ENCODE measurements around the gene IQSEC1.

IQSEC1 gene

GRCh38 chr3:13018043-13018451, 55.2 kb downstream of the IQSEC1 start:
- no peak overlapping the region for H3K4me3 ChIP-seq (ENCODE audit: control insufficient read depth in 1 of 7, extremely low read depth in 1 of 7, insufficient read depth in 4 of 7, low read depth in 2 of 7, low read length in 6 of 7)
- H3K36me3 ChIP-seq (ENCODE audit: control insufficient read depth in 4 of 4, insufficient read depth in 4 of 4, low read length in 3 of 4) = no peaks in the 10 kb centered on the region
- no peaks in the 10 kb centered on the region for H3K27me3 ChIP-seq (replicated peaks in 2 of 5; ENCODE audit: control insufficient read depth in 4 of 5, insufficient read depth in 5 of 5, low read length in 4 of 5)
- no peak for DNase-seq
- ChIA-PET POLR2A (no interaction called here), CTCF (interaction anchor here (0.8 to 2.8 kb wide), 5 partner anchors 10 to 74 kb away, joined by 3 to 8 read pairs (median 3); no protein-coding TSS in a partner anchor)
- 83% methylated on average over 7 of the region's 8 CpGs for WGBS (ENCODE audit: insufficient coverage)
- no peak overlapping the region for H3K27ac ChIP-seq (ENCODE audit: insufficient read depth in 1 of 2, low read depth in 1 of 2, low read length in 2 of 2, poor library complexity in 1 of 2, severe bottlenecking in 2 of 2)
- H3K9me3 ChIP-seq (ENCODE audit: control extremely low read depth in 1 of 5, control insufficient read depth in 4 of 5, insufficient read depth in 2 of 5, low read depth in 1 of 5, low read length in 4 of 5) = no peaks in the 10 kb centered on the region
- H3K4me1 ChIP-seq (ENCODE audit: control extremely low read depth in 1 of 4, control insufficient read depth in 4 of 4, insufficient read depth in 4 of 4, low read length in 3 of 4) = peaks cover 11 to 73% (median 56%) of the 10 kb centered on the region in 4 experiments

GRCh38 chr3:13017361-13018042, 55.7 kb downstream of the IQSEC1 start:
- H3K4me1 ChIP-seq (ENCODE audit: control extremely low read depth in 1 of 4, control insufficient read depth in 4 of 4, insufficient read depth in 4 of 4, low read length in 3 of 4) = peaks cover 12 to 78% (median 60%) of the 10 kb centered on the region in 4 experiments
- CTCF ChIA-PET = interaction anchor here (0.8 to 2.8 kb wide), 4 partner anchors 10 to 22 kb away, joined by 3 to 8 read pairs (median 4); no protein-coding TSS in a partner anchor
- no peak overlapping the region for H3K4me3 ChIP-seq (ENCODE audit: control insufficient read depth in 1 of 7, extremely low read depth in 1 of 7, insufficient read depth in 4 of 7, low read depth in 2 of 7, low read length in 6 of 7)
- no peak for DNase-seq
- no peaks in the 10 kb centered on the region for H3K9me3 ChIP-seq (ENCODE audit: control extremely low read depth in 1 of 5, control insufficient read depth in 4 of 5, insufficient read depth in 2 of 5, low read depth in 1 of 5, low read length in 4 of 5)
- WGBS (ENCODE audit: insufficient coverage) = 96% methylated on average over 15 of the region's 16 CpGs
- H3K36me3 ChIP-seq (ENCODE audit: control insufficient read depth in 4 of 4, insufficient read depth in 4 of 4, low read length in 3 of 4) = no peaks in the 10 kb centered on the region
- H3K27ac ChIP-seq (ENCODE audit: insufficient read depth in 1 of 2, low read depth in 1 of 2, low read length in 2 of 2, poor library complexity in 1 of 2, severe bottlenecking in 2 of 2) = no peak overlapping the region
- H3K27me3 ChIP-seq (replicated peaks in 2 of 5; ENCODE audit: control insufficient read depth in 4 of 5, insufficient read depth in 5 of 5, low read length in 4 of 5) = no peaks in the 10 kb centered on the region
- POLR2A ChIA-PET = no interaction called here

GRCh38 chr3:13016721-13017255, 56.4 kb downstream of the IQSEC1 start:
- CTCF ChIA-PET = interaction anchor here (1.9 to 2.8 kb wide), 2 partner anchors 11 to 14 kb away, joined by 4 to 8 read pairs; no protein-coding TSS in a partner anchor
- Histone ChIP-seq H3K9me3 (ENCODE audit: control extremely low read depth in 1 of 5, control insufficient read depth in 4 of 5, insufficient read depth in 2 of 5, low read depth in 1 of 5, low read length in 4 of 5) (no peaks in the 10 kb centered on the region), H3K4me3 (ENCODE audit: control insufficient read depth in 1 of 7, extremely low read depth in 1 of 7, insufficient read depth in 4 of 7, low read depth in 2 of 7, low read length in 6 of 7) (peak overlapping the region in 5 of 7 experiments; percentile 28 to 59 (median 40)), H3K27me3 (replicated peaks in 2 of 5; ENCODE audit: control insufficient read depth in 4 of 5, insufficient read depth in 5 of 5, low read length in 4 of 5) (no peaks in the 10 kb centered on the region), H3K36me3 (ENCODE audit: control insufficient read depth in 4 of 4, insufficient read depth in 4 of 4, low read length in 3 of 4) (no peaks in the 10 kb centered on the region), H3K4me1 (ENCODE audit: control extremely low read depth in 1 of 4, control insufficient read depth in 4 of 4, insufficient read depth in 4 of 4, low read length in 3 of 4) (peaks cover 12 to 85% (median 67%) of the 10 kb centered on the region in 4 experiments), H3K27ac (ENCODE audit: insufficient read depth in 1 of 2, low read depth in 1 of 2, low read length in 2 of 2, poor library complexity in 1 of 2, severe bottlenecking in 2 of 2) (peak overlapping the region; percentile 78 to 89)
- 86% methylated on average over 9 of the region's 9 CpGs for WGBS (ENCODE audit: insufficient coverage)
- DNase-seq = no peak
- POLR2A ChIA-PET = no interaction called here

- Histone ChIP-seq H3K4me1 (ENCODE audit: control extremely low read depth in 1 of 4, control insufficient read depth in 4 of 4, insufficient read depth in 4 of 4, low read length in 3 of 4) (peaks cover 15 to 85% (median 72%) of the 10 kb centered on the region in 4 experiments), H3K27me3 (replicated peaks in 2 of 5; ENCODE audit: control insufficient read depth in 4 of 5, insufficient read depth in 5 of 5, low read length in 4 of 5) (no peaks in the 10 kb centered on the region), H3K4me3 (ENCODE audit: control insufficient read depth in 1 of 7, extremely low read depth in 1 of 7, insufficient read depth in 4 of 7, low read depth in 2 of 7, low read length in 6 of 7) (peak overlapping the region in 6 of 7 experiments; percentile 28 to 59 (median 38)), H3K36me3 (ENCODE audit: control insufficient read depth in 4 of 4, insufficient read depth in 4 of 4, low read length in 3 of 4) (no peaks in the 10 kb centered on the region), H3K9me3 (ENCODE audit: control extremely low read depth in 1 of 5, control insufficient read depth in 4 of 5, insufficient read depth in 2 of 5, low read depth in 1 of 5, low read length in 4 of 5) (no peaks in the 10 kb centered on the region), H3K27ac (ENCODE audit: insufficient read depth in 1 of 2, low read depth in 1 of 2, low read length in 2 of 2, poor library complexity in 1 of 2, severe bottlenecking in 2 of 2) (peak overlapping the region; percentile 78 to 89)
- ChIA-PET CTCF (interaction anchor here (1.2 to 2.8 kb wide), 2 partner anchors 14 to 20 kb away, joined by 3 to 8 read pairs; no protein-coding TSS in a partner anchor), POLR2A (interaction anchor here (0.9 to 1.3 kb wide), 2 partner anchors 40 to 95 kb away, joined by 3 to 4 read pairs; no protein-coding TSS in a partner anchor)
- WGBS (ENCODE audit: insufficient coverage) = 5% methylated on average over 16 of the region's 17 CpGs
- DNase-seq = peak; percentile 48 to 79 (median 72)
Measured at GRCh38 chr3:13016083-13016720, 57.0 kb downstream of the IQSEC1 start.

GRCh38 chr3:13015286-13016082, 57.7 kb downstream of the IQSEC1 start:
- CTCF ChIA-PET = interaction anchor here (0.6 to 2.1 kb wide), 5 partner anchors 10 to 27 kb away, joined by 3 to 6 read pairs (median 4); no protein-coding TSS in a partner anchor
- Histone ChIP-seq H3K27ac (ENCODE audit: insufficient read depth in 1 of 2, low read depth in 1 of 2, low read length in 2 of 2, poor library complexity in 1 of 2, severe bottlenecking in 2 of 2) (peak overlapping the region; percentile 78 to 89), H3K27me3 (replicated peaks in 2 of 5; ENCODE audit: control insufficient read depth in 4 of 5, insufficient read depth in 5 of 5, low read length in 4 of 5) (no peaks in the 10 kb centered on the region), H3K4me3 (ENCODE audit: control insufficient read depth in 1 of 7, extremely low read depth in 1 of 7, insufficient read depth in 4 of 7, low read depth in 2 of 7, low read length in 6 of 7) (peak overlapping the region in 6 of 7 experiments; percentile 6 to 59 (median 38)), H3K9me3 (ENCODE audit: control extremely low read depth in 1 of 5, control insufficient read depth in 4 of 5, insufficient read depth in 2 of 5, low read depth in 1 of 5, low read length in 4 of 5) (no peaks in the 10 kb centered on the region), H3K36me3 (ENCODE audit: control insufficient read depth in 4 of 4, insufficient read depth in 4 of 4, low read length in 3 of 4) (no peaks in the 10 kb centered on the region), H3K4me1 (ENCODE audit: control extremely low read depth in 1 of 4, control insufficient read depth in 4 of 4, insufficient read depth in 4 of 4, low read length in 3 of 4) (peaks cover 17 to 85% (median 79%) of the 10 kb centered on the region in 4 experiments)
- peak; percentile 68 to 95 (median 92) for DNase-seq
- 8% methylated on average over 17 of the region's 18 CpGs for WGBS (ENCODE audit: insufficient coverage)
- POLR2A ChIA-PET = interaction anchor here (0.9 to 1.3 kb wide), 4 partner anchors 11 to 95 kb away, joined by 3 to 4 read pairs (median 4); no protein-coding TSS in a partner anchor

DNA sequence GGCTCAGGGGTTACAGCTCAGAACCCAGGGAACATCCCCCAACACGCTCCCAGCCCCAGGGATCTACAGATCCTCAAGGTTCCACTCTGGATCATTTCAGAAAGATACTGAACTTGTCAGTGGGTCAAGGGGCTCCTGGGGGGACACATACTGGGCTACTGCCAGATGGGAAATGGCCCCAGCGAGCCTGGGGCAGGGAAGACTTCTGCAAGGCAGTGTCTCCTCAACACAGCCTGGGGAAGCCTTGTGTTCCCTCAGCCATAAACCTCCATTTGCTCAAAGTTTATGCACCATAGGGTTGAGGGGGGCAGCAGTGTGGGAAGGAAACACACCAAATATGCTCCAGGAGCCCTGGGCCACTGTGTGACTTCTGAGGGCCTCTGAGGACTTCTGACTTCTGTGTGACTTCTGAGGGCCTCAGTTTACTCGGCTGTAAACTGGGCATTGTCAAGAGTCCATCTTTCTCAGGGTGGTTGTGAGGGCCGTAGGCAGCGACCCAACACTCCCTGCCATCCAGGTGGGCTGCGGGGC, 58.4 kb downstream of the IQSEC1 start:
- Histone ChIP-seq H3K27ac (ENCODE audit: insufficient read depth in 1 of 2, low read depth in 1 of 2, low read length in 2 of 2, poor library complexity in 1 of 2, severe bottlenecking in 2 of 2) (peak overlapping the region; percentile 78 to 89), H3K27me3 (replicated peaks in 2 of 5; ENCODE audit: control insufficient read depth in 4 of 5, insufficient read depth in 5 of 5, low read length in 4 of 5) (no peaks in the 10 kb centered on the region), H3K9me3 (ENCODE audit: control extremely low read depth in 1 of 5, control insufficient read depth in 4 of 5, insufficient read depth in 2 of 5, low read depth in 1 of 5, low read length in 4 of 5) (no peaks in the 10 kb centered on the region), H3K4me1 (ENCODE audit: control extremely low read depth in 1 of 4, control insufficient read depth in 4 of 4, insufficient read depth in 4 of 4, low read length in 3 of 4) (peaks cover 23 to 92% (median 86%) of the 10 kb centered on the region in 4 experiments), H3K36me3 (ENCODE audit: control insufficient read depth in 4 of 4, insufficient read depth in 4 of 4, low read length in 3 of 4) (no peaks in the 10 kb centered on the region), H3K4me3 (ENCODE audit: control insufficient read depth in 1 of 7, extremely low read depth in 1 of 7, insufficient read depth in 4 of 7, low read depth in 2 of 7, low read length in 6 of 7) (peak overlapping the region in 5 of 7 experiments; percentile 10 to 59 (median 40))
- ChIA-PET POLR2A (interaction anchor here (1.0 to 1.3 kb wide), 3 partner anchors 10 to 96 kb away, joined by 3 to 4 read pairs (median 4); no protein-coding TSS in a partner anchor), CTCF (interaction anchor here (0.6 to 2.1 kb wide), 6 partner anchors 9 to 33 kb away, joined by 3 to 6 read pairs (median 4); no protein-coding TSS in a partner anchor)
- DNase-seq = no peak
- WGBS (ENCODE audit: insufficient coverage) = 43% methylated on average over 6 of the region's 6 CpGs
